Activated CD8-positive, alpha-beta memory T cell treated with anti-CD3 and anti-CD28 coated beads, Interleukin-2, amount 50 U/mL, for 1 hour (primary cell): Measurements from ENCODE around the gene ZNF727.
"Not testable (repeated sequence)": the region's sequence is repeated elsewhere in the genome, so short reads cannot be mapped to it uniquely, and the experiment has no call there.

ENCODE experiments used
- DNase-seq: peaks from one replicate; pipeline ENCODE4 v3.0.0-alpha.2; 2020; ENCODE audit errors: extremely low read depth

The ZNF727 gene

GRCh38 chr7:64045301-64046040 lies at the start of gene ZNF727:
TSS of gene ZNF727 (plus strand) at chr7:64045434. CDS start at chr7:64045622, 188 bp downstream.
- DNase-seq: no peak

DNA sequence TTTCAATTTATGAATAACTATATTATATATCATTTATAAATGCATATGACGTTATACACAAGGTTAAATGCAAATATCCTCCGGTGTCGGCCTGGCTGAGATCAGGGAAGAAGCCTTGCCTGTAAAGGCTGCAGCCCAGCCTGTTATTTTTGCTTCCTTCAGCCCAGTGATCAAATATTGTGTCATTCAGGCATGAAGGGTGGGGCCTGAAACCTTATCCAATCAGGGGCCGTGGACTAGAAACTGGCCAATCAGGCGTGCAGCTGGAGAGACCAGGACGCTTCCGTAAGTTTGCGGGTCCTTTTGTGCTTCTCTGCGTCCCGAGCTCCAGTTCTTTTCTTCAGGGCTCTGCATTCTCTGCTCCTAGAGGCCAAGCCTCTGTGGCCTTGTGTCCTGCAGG lies 46.7 kb upstream of the ZNF727 start, which contains the start of gene ZNF722:
Gene ZNF722, plus strand, starts transcription at position 301 of the 400 bp plus-strand sequence. CDS start 113 bp downstream, outside the sequence.
- no peak for DNase-seq

DNA sequence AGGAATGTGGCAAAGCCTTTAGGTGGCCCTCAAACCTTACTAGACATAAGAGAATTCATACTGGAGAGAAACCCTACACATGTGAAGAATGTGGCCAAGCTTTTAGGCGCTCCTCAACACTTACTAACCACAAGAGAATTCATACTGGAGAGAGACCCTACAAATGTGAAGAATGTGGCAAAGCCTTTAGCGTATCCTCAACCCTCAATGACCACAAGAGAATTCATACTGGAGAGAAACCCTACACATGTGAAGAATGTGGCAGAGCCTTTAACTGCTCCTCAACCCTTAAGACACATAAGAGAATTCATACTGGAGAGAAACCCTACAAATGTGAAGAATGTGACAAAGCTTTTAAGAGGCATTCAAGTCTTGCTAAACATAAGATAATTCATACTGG lies 29.7 kb upstream of the ZNF727 start:
- DNase-seq: not testable (repeated sequence)

DNA sequence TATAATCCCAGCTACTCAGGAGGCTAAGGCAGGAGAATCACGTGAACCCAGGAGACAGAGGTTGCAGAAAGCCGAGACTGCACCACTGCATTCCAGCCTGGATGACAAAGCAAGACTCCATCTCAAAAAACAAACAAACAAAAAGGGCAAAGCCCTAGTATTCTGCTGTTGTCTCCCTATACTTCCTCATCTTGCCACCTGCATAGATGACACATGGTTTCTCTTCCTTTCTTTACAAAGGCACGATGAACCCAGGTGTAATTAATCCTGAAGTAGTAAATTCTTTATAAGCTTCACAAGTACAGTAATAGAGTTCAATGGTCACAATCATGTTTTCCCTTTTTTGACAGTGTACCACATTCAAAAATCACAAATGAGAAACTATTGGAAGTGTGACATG lies 9.8 kb upstream of the ZNF727 start:
- DNase-seq: no peak

- DNase-seq: no peak
Measured at GRCh38 chr7:64037095-64037494, 8.1 kb upstream of the ZNF727 start.

DNA sequence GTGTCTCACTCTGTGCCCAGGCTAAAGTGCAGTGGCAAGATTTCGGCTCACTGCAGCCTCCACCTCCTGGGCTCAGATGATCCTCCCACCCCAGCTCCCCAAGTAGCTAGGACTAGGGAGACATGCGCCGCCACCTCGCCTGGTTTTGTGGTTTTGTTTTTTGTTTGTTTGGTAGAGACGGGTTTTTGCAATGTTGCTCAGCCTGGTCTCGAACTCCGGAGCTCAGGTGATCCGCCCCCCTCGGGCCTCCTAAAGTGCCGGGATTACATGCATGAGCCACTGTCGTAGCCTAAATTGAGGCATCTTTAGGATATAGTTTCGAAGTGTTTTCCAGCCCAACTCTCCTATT lies 781 bp downstream of the ZNF727 start:
- DNase-seq: no peak

GRCh38 chr7:64077837-64078698 lies 32.8 kb downstream of the ZNF727 start:
- not testable (repeated sequence) for DNase-seq

GRCh38 chr7:64078699-64078994 lies 33.4 kb downstream of the ZNF727 start:
- DNase-seq: no peak

GRCh38 chr7:64087501-64087900 lies 42.3 kb downstream of the ZNF727 start:
- no peak for DNase-seq

DNA sequence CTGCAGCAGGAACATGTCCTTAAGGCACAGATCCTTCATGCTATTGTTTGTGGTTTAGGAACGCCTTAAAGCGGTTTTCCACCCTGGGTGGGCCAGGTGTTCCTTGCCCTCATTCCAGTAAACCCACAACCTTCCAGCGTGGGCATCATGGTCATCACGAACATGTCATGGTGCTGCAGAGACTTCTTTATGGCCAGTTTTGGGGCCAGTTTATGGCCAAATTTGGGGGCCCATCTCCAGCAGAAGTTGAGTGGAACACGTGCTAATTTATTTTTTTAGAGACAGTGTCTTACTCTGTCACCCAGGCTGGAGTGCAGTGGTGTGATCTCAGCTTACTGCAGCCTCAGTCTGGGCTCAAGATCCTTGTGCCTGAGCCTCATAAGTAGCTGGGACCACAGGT lies 43.6 kb downstream of the ZNF727 start:
- DNase-seq: not testable (repeated sequence)
